Measurements from ENCODE around the gene POC1A. TPM values are rescaled to one million over a fixed set of nuclear protein-coding genes. Genes with fewer than 3 reads are reported as not detected.
A peak's percentile ranks its signal among the peaks of the same experiment; 100 is the strongest.
"Not testable (repeated sequence)": the region's sequence is repeated elsewhere in the genome, so short reads cannot be mapped to it uniquely, and the experiment has no call there.

Gene POC1A
- total RNA-seq, 1 experiment from 2014 or later, result 8.6 TPM

GRCh38 chr3:52047295-52047960, 106.8 kb downstream of the POC1A start:
- DNase-seq (ENCODE audit: low read depth), result peak; percentile 64

GRCh38 chr3:52046902-52047239, 107.4 kb downstream of the POC1A start:
- DNase-seq (ENCODE audit: low read depth), result no peak

GRCh38 chr3:52046186-52046901, 107.9 kb downstream of the POC1A start:
- DNase-seq (ENCODE audit: low read depth), result peak; percentile 98

- DNase-seq (ENCODE audit: low read depth), result no peak
These were observed 109.2 kb downstream of the POC1A start for GRCh38 chr3:52044869-52045619.

- peak; percentile 32 for DNase-seq (ENCODE audit: low read depth)
These were observed 110.5 kb downstream of the POC1A start for GRCh38 chr3:52043750-52044149.

GRCh38 chr3:52043039-52043438, 111.2 kb downstream of the POC1A start:
- not testable (repeated sequence) for DNase-seq (ENCODE audit: low read depth)

GRCh38 chr3:52041118-52041731, 113.0 kb downstream of the POC1A start:
- no peak for DNase-seq (ENCODE audit: low read depth)

GRCh38 chr3:52040600-52040999, 113.6 kb downstream of the POC1A start:
- no peak for DNase-seq (ENCODE audit: low read depth)

GRCh38 chr3:52039846-52040245, 114.4 kb downstream of the POC1A start:
- DNase-seq (ENCODE audit: low read depth), result no peak

- no peak for DNase-seq (ENCODE audit: low read depth)
These were observed 114.8 kb downstream of the POC1A start for GRCh38 chr3:52039426-52039825.

- DNase-seq (ENCODE audit: low read depth), result no peak
These were observed 116.0 kb downstream of the POC1A start for GRCh38 chr3:52038227-52038626.

- DNase-seq (ENCODE audit: low read depth), result no peak
These were observed 116.9 kb downstream of the POC1A start for GRCh38 chr3:52037291-52037690.

- no peak for DNase-seq (ENCODE audit: low read depth)
These were observed 117.4 kb downstream of the POC1A start for GRCh38 chr3:52036829-52037228.

- DNase-seq (ENCODE audit: low read depth), result no peak
These were observed 118.0 kb downstream of the POC1A start for GRCh38 chr3:52036222-52036694.

GRCh38 chr3:52034651-52035050, 119.6 kb downstream of the POC1A start:
- DNase-seq (ENCODE audit: low read depth), result no peak

- DNase-seq (ENCODE audit: low read depth), result no peak
These were observed 120.0 kb downstream of the POC1A start for GRCh38 chr3:52034212-52034611.

GRCh38 chr3:52033748-52034147, 120.5 kb downstream of the POC1A start:
- DNase-seq (ENCODE audit: low read depth), result not testable (repeated sequence)

- no peak for DNase-seq (ENCODE audit: low read depth)
These were observed 121.4 kb downstream of the POC1A start for GRCh38 chr3:52032702-52033408.

- DNase-seq (ENCODE audit: low read depth), result no peak
These were observed 122.3 kb downstream of the POC1A start for GRCh38 chr3:52031896-52032295.

GRCh38 chr3:52030714-52031310, 123.4 kb downstream of the POC1A start:
- no peak for DNase-seq (ENCODE audit: low read depth)

- DNase-seq (ENCODE audit: low read depth), result no peak
These were observed 124.7 kb downstream of the POC1A start for GRCh38 chr3:52029535-52029934.

Measured in Daoy (cell line).